Tibial nerve (tissue), 4 donors: ENCODE data around the gene LMBR1.

Experiments
- CTCF ChIP-seq, 5 experiments: fragments of 200-600 bp in 3 of 5; fragments of 450-650 bp in 2 of 5; sonication (generic) in 3 of 5; IDR thresholded peaks; one replicate each; pipeline ENCODE4 v1.5.1; 2016 to 2019; ENCODE audit warnings: antibody characterized with exemption in 5 of 5, mild to moderate bottlenecking in 3 of 5, moderate library complexity in 2 of 5
- EP300 ChIP-seq, 2 donors: sonication (generic); formaldehyde crosslinking; IDR thresholded peaks; one replicate each; pipeline ENCODE4 v1.6.1; 2017; ENCODE audit warnings: antibody characterized with exemption in 2 of 2, mild to moderate bottlenecking in 1 of 2
- POLR2A ChIP-seq, 2 donors: fragments of 450-650 bp; IDR thresholded peaks; one replicate each; pipeline ENCODE4 v1.6.1; 2017; ENCODE audit warnings: antibody characterized with exemption in 2 of 2, mild to moderate bottlenecking in 2 of 2, moderate library complexity in 2 of 2

- TF ChIP-seq POLR2A (IDR thresholded peaks at IDR 0.05), result no peak
- TF ChIP-seq CTCF (IDR thresholded peaks at IDR 0.05), result no peak
- no peak for TF ChIP-seq EP300 (IDR thresholded peaks at IDR 0.05)
These were observed 242.9 kb downstream of the LMBR1 start for GRCh38 chr7:156650042-156650441.
